ENCODE measurements around the gene THSD4. TPM values are rescaled to one million over a fixed set of nuclear protein-coding genes. Genes with fewer than 3 reads are reported as not detected.
A peak's percentile ranks its signal among the peaks of the same experiment; 100 is the strongest.

The THSD4 gene
- polyA plus RNA-seq, 2 of the 4 experiments (the other 2 are of a cell fraction) = 15.8 to 40.7 TPM

- TF ChIP-seq MYC (IDR thresholded peaks at IDR 0.05; ENCODE audit: borderline replicate concordance, low read length) (no peak), JUN (IDR thresholded peaks at IDR 0.05) (no peak), NR3C1 (IDR thresholded peaks at IDR 0.05) (no peak), MAX (IDR thresholded peaks at IDR 0.05) (no peak), RNF2 (IDR thresholded peaks at IDR 0.05; ENCODE audit: borderline replicate concordance, low read depth) (no peak), EP300 (IDR thresholded peaks at IDR 0.05) (no peak), FOSL2 (IDR thresholded peaks at IDR 0.05) (no peak), FOSL2 (CRISPR knock-in tag; IDR thresholded peaks at IDR 0.05) (no peak)
- ChIA-PET POLR2A (interaction anchor here (0.6 to 2.4 kb wide), 3 partner anchors 13 to 56 kb away, joined by 4 to 8 read pairs (median 4); no protein-coding TSS in a partner anchor), CTCF (interaction anchor here (0.8 to 2.6 kb wide), 8 partner anchors 9 to 205 kb away, joined by 3 to 8 read pairs (median 4); partner anchors contain the start of gene THSD4)
- WGBS (ENCODE audit: missing lambda C conversion rate) = 84% methylated on average over 1 of the region's 1 CpG
- H3K4me2 ChIP-seq = 0 out of 3 replicates have a peak overlapping the region, but pooled peaks have one; percentile 2
- peak overlapping the region; percentile 56 to 62; a peak in 4 of 6 replicates for H3K27ac ChIP-seq
- no peak overlapping the region for H3K4me3 ChIP-seq
- H3K4me1 ChIP-seq = peaks cover 41% of the 10 kb centered on the region
- no peaks in the 10 kb centered on the region for H3K9me3 ChIP-seq
- FAIRE-seq (peak; percentile 59), DNase-seq (ENCODE audit: low read depth in 1 of 2, low spot score in 1 of 2) (no peak), ATAC-seq (no peak)
Observed at GRCh38 chr15:71238926-71239325, 123.7 kb downstream of the THSD4 start.

- ChIA-PET CTCF (interaction anchor here (0.8 to 4.6 kb wide), 8 partner anchors 8 to 204 kb away, joined by 3 to 14 read pairs (median 5); partner anchors contain the start of gene THSD4), POLR2A (interaction anchor here (1.2 kb wide), 1 partner anchor 12 kb away, joined by 4 read pairs; no protein-coding TSS in a partner anchor)
- peak overlapping the region; percentile 56 to 62; a peak in 4 of 6 replicates for H3K27ac ChIP-seq
Observed at GRCh38 chr15:71239592-71240364, 124.5 kb downstream of the THSD4 start.

GRCh38 chr15:71242292-71242691 lies 127.0 kb downstream of the THSD4 start:
- no peak for ATAC-seq
- ChIA-PET POLR2A (no interaction called here), CTCF (interaction anchor here (1.2 to 4.6 kb wide), 3 partner anchors 10 to 195 kb away, joined by 3 to 14 read pairs (median 5); no protein-coding TSS in a partner anchor)
- Histone ChIP-seq H3K4me1 (peaks cover 35% of the 10 kb centered on the region), H3K27ac (peak overlapping the region; percentile 19 to 39; a peak in 4 of 6 replicates), H3K4me3 (no peak overlapping the region), H3K9me3 (no peaks in the 10 kb centered on the region), H3K4me2 (no peak overlapping the region)
- no peak for DNase-seq (ENCODE audit: low read depth in 1 of 2, low spot score in 1 of 2)
- WGBS (ENCODE audit: missing lambda C conversion rate) = 95% methylated on average over 6 of the region's 6 CpGs
- no peak for FAIRE-seq
- no peak for TF ChIP-seq E2F6 (IDR thresholded peaks at IDR 0.05; ENCODE audit: borderline replicate concordance, low read depth)
- TF ChIP-seq HEYL (CRISPR knock-in tag; IDR thresholded peaks at IDR 0.05) = no peak
- TF ChIP-seq ZSCAN20 (CRISPR knock-in tag; IDR thresholded peaks at IDR 0.05) = no peak
- no peak for TF ChIP-seq CHD4 (IDR thresholded peaks at IDR 0.05; ENCODE audit: borderline replicate concordance)
- TF ChIP-seq GATA3 (IDR thresholded peaks at IDR 0.05; ENCODE audit: borderline replicate concordance) = no peak

More at GRCh38 chr15:71239592-71240364, 124.5 kb downstream of the THSD4 start:
- WGBS (ENCODE audit: missing lambda C conversion rate) = 86% methylated on average over 10 of the region's 10 CpGs
- Histone ChIP-seq H3K4me3 (no peak overlapping the region), H3K4me1 (peaks cover 41% of the 10 kb centered on the region), H3K9me3 (no peaks in the 10 kb centered on the region), H3K4me2 (peak overlapping the region; percentile 11; the same call in 1 of the 3 replicates)
- DNase-seq (ENCODE audit: low read depth in 1 of 2, low spot score in 1 of 2) = no peak
- no peak for FAIRE-seq
- no peak for TF ChIP-seq CHD4 (IDR thresholded peaks at IDR 0.05; ENCODE audit: borderline replicate concordance)
- no peak for TF ChIP-seq POLR2A (IDR thresholded peaks at IDR 0.05; ENCODE audit: low read length)
- TF ChIP-seq CBX2 (IDR thresholded peaks at IDR 0.05; ENCODE audit: borderline replicate concordance, low read depth) = no peak
- no peak for ATAC-seq

- Histone ChIP-seq H3K4me2 (no peak overlapping the region), H3K9me3 (no peaks in the 10 kb centered on the region), H3K4me1 (peaks cover 16% of the 10 kb centered on the region), H3K4me3 (no peak overlapping the region), H3K27ac (no peak overlapping the region)
- ATAC-seq (no peak), FAIRE-seq (no peak), DNase-seq (ENCODE audit: low read depth in 1 of 2, low spot score in 1 of 2) (no peak)
- ChIA-PET POLR2A (interaction anchor here (0.7 kb wide), 1 partner anchor 119 kb away, joined by 3 read pairs; no protein-coding TSS in a partner anchor), CTCF (interaction anchor here (1.5 kb wide), 1 partner anchor 199 kb away, joined by 5 read pairs; no protein-coding TSS in a partner anchor)
- WGBS (ENCODE audit: missing lambda C conversion rate) = 94% methylated on average over 2 of the region's 2 CpGs
- TF ChIP-seq CBX2 (IDR thresholded peaks at IDR 0.05; ENCODE audit: borderline replicate concordance, low read depth) (no peak), MAZ (IDR thresholded peaks at IDR 0.05; ENCODE audit: borderline replicate concordance, low read depth, low read length) (no peak), CBX8 (IDR thresholded peaks at IDR 0.05) (no peak), RFX5 (IDR thresholded peaks at IDR 0.05) (no peak), FOXS1 (CRISPR knock-in tag; IDR thresholded peaks at IDR 0.05) (no peak), ESRRA (IDR thresholded peaks at IDR 0.05; ENCODE audit: borderline replicate concordance, low read length) (no peak), HMGXB4 (CRISPR knock-in tag; IDR thresholded peaks at IDR 0.05; ENCODE audit: borderline replicate concordance) (no peak), PHF8 (IDR thresholded peaks at IDR 0.05; ENCODE audit: borderline replicate concordance, low read depth) (no peak), MAFK (IDR thresholded peaks at IDR 0.05; ENCODE audit: partially characterized antibody) (no peak), TFCP2L1 (CRISPR knock-in tag; IDR thresholded peaks at IDR 0.05) (no peak), CTCF (IDR thresholded peaks at IDR 0.05) (no peak), POLR2AphosphoS2 (conservative IDR thresholded peaks at IDR 0.05; ENCODE audit: low read length) (no peak)
Observed at GRCh38 chr15:71244250-71244649, 129.0 kb downstream of the THSD4 start.

Data from A549 (cell line).